ENCODE data around the gene SBF2. TPM values are rescaled to one million over a fixed set of nuclear protein-coding genes. Genes with fewer than 3 reads are reported as not detected.

SBF2 gene
- total and polyA plus RNA-seq, 4 donors = 50.3 to 74.2 (median 61.3) TPM

DNA sequence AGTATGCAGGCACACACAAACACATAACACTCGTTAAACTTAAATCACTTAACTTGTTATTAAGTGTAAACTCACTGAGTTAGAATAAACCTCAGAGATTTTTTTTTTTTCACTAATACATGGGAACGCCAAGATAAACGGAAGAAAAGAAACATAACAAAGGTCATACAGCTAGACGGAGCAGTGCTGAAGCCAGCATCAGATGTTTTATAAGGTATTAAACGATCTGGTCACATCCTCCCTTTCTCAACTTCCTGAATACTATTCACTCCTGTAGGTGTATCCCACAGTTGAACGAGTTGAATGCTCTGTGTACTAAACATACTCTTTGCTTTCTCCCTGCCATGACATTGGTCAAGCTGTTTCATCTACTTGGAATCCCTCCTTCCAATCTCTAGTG lies 418.2 kb downstream of the SBF2 start:
- H3K9me3 ChIP-seq (ENCODE audit: control insufficient read depth, insufficient read depth, low read length) = peaks cover 5% of the 10 kb centered on the region
- 58% methylated on average over 1 of the region's 6 CpGs for WGBS (ENCODE audit: insufficient coverage)

DNA sequence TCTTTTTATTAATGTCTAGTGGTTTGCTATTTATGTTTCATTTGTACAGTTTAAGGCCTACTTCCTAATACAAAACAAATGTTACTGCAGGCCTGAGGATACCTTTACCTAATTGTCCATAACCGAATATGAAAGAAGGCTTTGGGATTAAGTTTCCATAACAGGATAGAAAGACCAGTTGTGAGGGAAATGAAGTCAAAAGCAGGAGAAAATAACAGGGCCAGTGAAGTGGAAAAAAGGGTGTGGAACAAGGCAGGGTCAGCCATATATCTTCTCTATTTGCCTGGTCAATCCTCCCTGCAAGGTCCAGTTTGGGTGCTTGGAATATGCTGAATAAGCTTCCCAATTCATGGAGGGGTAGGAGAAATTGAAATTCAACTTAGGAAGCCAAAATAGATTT lies 418.6 kb downstream of the SBF2 start:
- peak in 1 of 6 donors; percentile 17 for DNase-seq (ENCODE audit: low read depth in 4 of 6, low spot score in 6 of 6)
- H3K4me3 ChIP-seq (ENCODE audit: low read depth, low read length) = no peak overlapping the region
- peaks cover 5% of the 10 kb centered on the region for H3K9me3 ChIP-seq (ENCODE audit: control insufficient read depth, insufficient read depth, low read length)
- H3K27ac ChIP-seq (ENCODE audit: low read depth, low read length) = no peak overlapping the region
- H3K27me3 ChIP-seq (ENCODE audit: control insufficient read depth, insufficient read depth, low read length) = no peaks in the 10 kb centered on the region
- WGBS (ENCODE audit: insufficient coverage) = 80% methylated on average over 1 of the region's 1 CpG
- no peaks in the 10 kb centered on the region for H3K36me3 ChIP-seq (ENCODE audit: control insufficient read depth, insufficient read depth, low read length)
- H3K4me1 ChIP-seq (ENCODE audit: control insufficient read depth, insufficient read depth, low read length) = no peaks in the 10 kb centered on the region

More for the DNA sequence above, 418.2 kb downstream of the SBF2 start:
- Histone ChIP-seq H3K4me3 (ENCODE audit: low read depth, low read length) (no peak overlapping the region), H3K27me3 (ENCODE audit: control insufficient read depth, insufficient read depth, low read length) (no peaks in the 10 kb centered on the region), H3K36me3 (ENCODE audit: control insufficient read depth, insufficient read depth, low read length) (no peaks in the 10 kb centered on the region), H3K4me1 (ENCODE audit: control insufficient read depth, insufficient read depth, low read length) (no peaks in the 10 kb centered on the region), H3K27ac (ENCODE audit: low read depth, low read length) (no peak overlapping the region)
- DNase-seq (ENCODE audit: low read depth in 4 of 6, low spot score in 6 of 6) = no peak

DNA sequence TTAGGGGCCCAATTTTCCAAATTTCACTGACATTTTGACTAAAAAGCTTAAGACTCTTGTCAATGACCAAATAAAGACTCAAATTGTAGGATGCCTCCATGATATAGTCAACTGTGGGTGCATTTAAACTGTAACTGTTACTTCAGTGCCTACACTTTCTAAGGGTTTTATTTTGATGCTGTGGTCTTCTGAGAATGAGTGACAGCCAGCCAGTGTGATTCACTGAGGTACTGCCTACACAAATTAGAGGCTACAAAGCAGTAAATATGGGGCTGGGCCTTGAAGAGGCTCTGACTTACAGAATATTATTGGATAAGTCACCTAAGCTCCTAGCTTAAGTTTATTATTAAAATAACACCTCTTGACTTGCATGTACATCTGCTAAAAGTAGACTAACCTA lies 419.6 kb downstream of the SBF2 start:
- no peaks in the 10 kb centered on the region for H3K27me3 ChIP-seq (ENCODE audit: control insufficient read depth, insufficient read depth, low read length)
- no peak overlapping the region for H3K27ac ChIP-seq (ENCODE audit: low read depth, low read length)
- H3K4me1 ChIP-seq (ENCODE audit: control insufficient read depth, insufficient read depth, low read length) = no peaks in the 10 kb centered on the region
- H3K4me3 ChIP-seq (ENCODE audit: low read depth, low read length) = no peak overlapping the region
- DNase-seq (ENCODE audit: low read depth in 4 of 6, low spot score in 6 of 6) = no peak
- peaks cover 5% of the 10 kb centered on the region for H3K9me3 ChIP-seq (ENCODE audit: control insufficient read depth, insufficient read depth, low read length)
- no peaks in the 10 kb centered on the region for H3K36me3 ChIP-seq (ENCODE audit: control insufficient read depth, insufficient read depth, low read length)

DNA sequence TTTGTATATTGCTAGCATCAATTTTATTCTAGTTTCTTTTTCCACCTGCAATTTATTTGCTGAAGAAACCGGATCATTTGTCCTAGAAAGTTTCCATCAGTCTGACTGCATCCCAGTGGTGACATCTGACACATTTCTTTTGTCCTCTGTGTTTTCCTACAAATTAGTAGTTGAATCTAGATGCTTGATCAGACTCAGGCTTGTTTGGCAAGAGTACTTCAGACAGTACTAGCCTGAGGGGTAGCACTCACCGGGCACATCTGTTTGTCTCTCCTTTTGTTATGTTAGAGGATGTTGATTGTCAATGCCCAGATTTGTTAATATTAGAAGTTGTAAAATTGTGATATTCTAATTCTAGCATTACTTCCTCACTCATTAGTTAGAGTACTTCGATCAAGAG lies 425.4 kb downstream of the SBF2 start:
- DNase-seq (ENCODE audit: low read depth in 4 of 6, low spot score in 6 of 6) = no peak
- no peak overlapping the region for H3K27ac ChIP-seq (ENCODE audit: low read depth, low read length)
- WGBS (ENCODE audit: insufficient coverage) = 71% methylated on average over 1 of the region's 3 CpGs
- no peaks in the 10 kb centered on the region for H3K4me1 ChIP-seq (ENCODE audit: control insufficient read depth, insufficient read depth, low read length)
- no peaks in the 10 kb centered on the region for H3K36me3 ChIP-seq (ENCODE audit: control insufficient read depth, insufficient read depth, low read length)
- no peaks in the 10 kb centered on the region for H3K27me3 ChIP-seq (ENCODE audit: control insufficient read depth, insufficient read depth, low read length)
- peaks cover 7% of the 10 kb centered on the region for H3K9me3 ChIP-seq (ENCODE audit: control insufficient read depth, insufficient read depth, low read length)
- no peak overlapping the region for H3K4me3 ChIP-seq (ENCODE audit: low read depth, low read length)

DNA sequence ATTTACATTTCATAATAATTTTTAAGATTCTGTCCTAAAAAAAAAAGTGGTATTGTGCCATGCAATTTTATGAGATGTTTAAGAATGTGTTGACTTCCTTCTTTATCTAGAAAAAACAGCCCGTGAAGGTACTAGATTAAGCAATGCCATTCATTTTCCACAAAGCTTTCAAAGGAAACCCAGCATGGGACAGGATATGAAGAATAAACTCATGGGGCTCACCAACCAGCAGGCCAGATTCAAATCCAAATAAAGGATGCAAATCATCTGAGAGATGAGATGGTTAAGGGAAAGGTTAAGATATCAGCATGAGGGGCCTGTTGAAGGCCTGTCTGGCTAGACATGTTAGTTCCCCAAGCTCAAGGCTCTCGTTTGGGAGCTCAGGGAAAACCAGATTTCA lies 431.0 kb downstream of the SBF2 start:
- H3K36me3 ChIP-seq (ENCODE audit: control insufficient read depth, insufficient read depth, low read length) = no peaks in the 10 kb centered on the region
- WGBS (ENCODE audit: insufficient coverage) = 71% methylated on average over 1 of the region's 2 CpGs

DNA sequence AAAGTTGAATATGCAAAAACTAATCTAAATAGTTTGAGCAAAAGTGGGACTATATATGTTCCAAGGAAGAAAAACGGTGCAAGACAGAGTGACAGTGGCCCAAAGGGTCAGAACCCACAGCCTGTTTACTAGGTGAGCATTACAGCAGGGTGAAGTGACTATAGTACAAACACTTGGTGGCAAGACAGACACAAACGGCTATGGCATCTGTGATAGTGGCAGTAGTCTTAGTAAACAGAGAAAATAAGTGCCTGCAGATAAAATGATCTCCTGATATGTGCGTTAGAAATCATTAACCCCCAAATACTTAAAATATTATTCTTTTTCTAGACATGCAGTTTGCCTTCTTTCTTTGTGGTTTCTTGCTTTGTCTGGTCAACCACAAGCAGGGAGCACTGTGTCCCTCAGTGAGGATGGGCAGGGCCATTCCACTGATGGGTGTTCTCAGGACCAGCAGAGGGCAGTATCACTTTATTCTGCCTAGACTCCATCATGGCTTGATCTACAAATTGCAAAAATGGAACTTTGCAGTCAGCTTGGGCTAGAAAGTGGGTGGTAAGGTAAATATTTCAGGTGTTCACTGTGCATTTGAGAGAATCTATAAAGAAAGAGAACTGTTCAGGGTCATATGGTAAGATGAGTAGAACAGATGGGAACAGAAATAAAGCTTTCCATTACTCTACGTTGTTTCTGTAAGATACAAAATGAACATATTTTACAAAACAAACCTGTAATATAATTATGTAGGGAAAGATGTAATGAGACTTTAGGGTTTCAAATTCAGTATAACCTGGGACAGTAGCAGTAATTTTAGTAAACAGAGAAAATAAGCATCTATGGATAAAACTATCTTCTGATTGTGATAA lies 431.9 kb downstream of the SBF2 start:
- Histone ChIP-seq H3K36me3 (ENCODE audit: control insufficient read depth, insufficient read depth, low read length) (no peaks in the 10 kb centered on the region), H3K4me1 (ENCODE audit: control insufficient read depth, insufficient read depth, low read length) (no peaks in the 10 kb centered on the region), H3K27ac (ENCODE audit: low read depth, low read length) (no peak overlapping the region), H3K27me3 (ENCODE audit: control insufficient read depth, insufficient read depth, low read length) (no peaks in the 10 kb centered on the region), H3K9me3 (ENCODE audit: control insufficient read depth, insufficient read depth, low read length) (peaks cover 2% of the 10 kb centered on the region), H3K4me3 (ENCODE audit: low read depth, low read length) (no peak overlapping the region)
- DNase-seq (ENCODE audit: low read depth in 4 of 6, low spot score in 6 of 6) = peak in 4 of 6 donors; percentile 28 to 65 (median 46)
- 85% methylated on average over 1 of the region's 4 CpGs for WGBS (ENCODE audit: insufficient coverage)

More for the DNA sequence above, 431.0 kb downstream of the SBF2 start:
- no peak for DNase-seq (ENCODE audit: low read depth in 4 of 6, low spot score in 6 of 6)
- no peaks in the 10 kb centered on the region for H3K27me3 ChIP-seq (ENCODE audit: control insufficient read depth, insufficient read depth, low read length)
- no peak overlapping the region for H3K4me3 ChIP-seq (ENCODE audit: low read depth, low read length)
- no peaks in the 10 kb centered on the region for H3K4me1 ChIP-seq (ENCODE audit: control insufficient read depth, insufficient read depth, low read length)
- no peak overlapping the region for H3K27ac ChIP-seq (ENCODE audit: low read depth, low read length)
- H3K9me3 ChIP-seq (ENCODE audit: control insufficient read depth, insufficient read depth, low read length) = peaks cover 2% of the 10 kb centered on the region

DNA sequence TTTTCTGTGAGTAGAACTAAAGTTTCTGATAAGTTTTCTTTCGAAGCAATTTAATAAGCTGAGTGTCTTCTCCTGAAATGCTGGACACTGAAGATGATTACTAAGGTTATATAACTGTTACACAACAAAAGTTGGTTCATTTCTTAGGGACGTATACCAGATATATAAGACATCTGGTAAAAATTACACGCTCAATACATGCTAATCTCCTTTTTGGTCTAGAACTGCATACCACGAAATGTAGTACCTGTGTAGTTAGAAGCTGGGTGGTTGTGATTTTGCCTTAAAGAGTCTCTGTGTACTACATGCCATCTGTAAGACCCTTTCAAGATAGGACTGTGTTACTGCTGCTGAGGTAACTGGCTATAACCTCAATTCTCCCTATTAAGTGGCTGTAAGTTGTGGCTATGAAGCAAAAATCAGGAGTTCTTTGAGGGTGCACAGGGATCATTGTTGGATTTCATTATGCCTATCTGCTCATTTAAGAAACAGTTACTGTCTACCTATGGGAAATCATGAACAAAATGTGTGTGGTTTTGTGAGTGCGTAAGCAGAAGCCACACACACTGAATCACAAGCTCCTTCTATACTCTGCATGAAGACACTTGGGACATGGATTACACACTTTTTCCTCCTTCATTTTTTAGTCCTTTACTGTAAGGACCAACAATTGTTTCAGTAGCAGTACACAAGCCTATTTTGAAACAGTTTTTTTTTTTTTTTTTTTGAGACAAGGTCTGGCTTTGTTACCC lies 434.3 kb downstream of the SBF2 start:
- no peak overlapping the region for H3K4me3 ChIP-seq (ENCODE audit: low read depth, low read length)
- DNase-seq (ENCODE audit: low read depth in 4 of 6, low spot score in 6 of 6) = peak in 1 of 6 donors; percentile 44
- no peaks in the 10 kb centered on the region for H3K4me1 ChIP-seq (ENCODE audit: control insufficient read depth, insufficient read depth, low read length)
- no peak overlapping the region for H3K27ac ChIP-seq (ENCODE audit: low read depth, low read length)
- H3K36me3 ChIP-seq (ENCODE audit: control insufficient read depth, insufficient read depth, low read length) = no peaks in the 10 kb centered on the region
- no CpG with 5 or more reads among the region's 5 CpGs for WGBS (ENCODE audit: insufficient coverage)
- no peaks in the 10 kb centered on the region for H3K27me3 ChIP-seq (ENCODE audit: control insufficient read depth, insufficient read depth, low read length)
- no peaks in the 10 kb centered on the region for H3K9me3 ChIP-seq (ENCODE audit: control insufficient read depth, insufficient read depth, low read length)

DNA sequence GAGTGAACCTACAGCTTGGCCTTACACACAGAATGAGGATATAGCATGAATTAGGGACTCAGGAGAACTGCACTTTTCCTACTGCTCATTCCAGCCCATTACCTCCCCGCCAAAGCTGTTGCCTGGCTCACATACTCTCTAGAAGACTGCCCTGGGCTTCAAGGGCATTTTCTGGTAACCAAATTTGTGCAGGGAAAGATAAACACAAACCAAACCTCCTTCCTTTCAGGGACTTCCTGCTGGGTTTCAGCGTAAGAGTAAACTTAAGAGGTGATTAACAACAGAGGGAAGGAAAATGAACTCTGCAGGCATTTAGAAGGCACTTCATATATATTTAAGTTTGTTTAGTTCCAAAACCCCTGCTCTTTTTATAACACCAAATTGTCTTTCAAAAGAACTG lies 435.2 kb downstream of the SBF2 start:
- no peak overlapping the region for H3K27ac ChIP-seq (ENCODE audit: low read depth, low read length)
- DNase-seq (ENCODE audit: low read depth in 4 of 6, low spot score in 6 of 6) = peak in 2 of 6 donors; percentile 10 to 33

DNA sequence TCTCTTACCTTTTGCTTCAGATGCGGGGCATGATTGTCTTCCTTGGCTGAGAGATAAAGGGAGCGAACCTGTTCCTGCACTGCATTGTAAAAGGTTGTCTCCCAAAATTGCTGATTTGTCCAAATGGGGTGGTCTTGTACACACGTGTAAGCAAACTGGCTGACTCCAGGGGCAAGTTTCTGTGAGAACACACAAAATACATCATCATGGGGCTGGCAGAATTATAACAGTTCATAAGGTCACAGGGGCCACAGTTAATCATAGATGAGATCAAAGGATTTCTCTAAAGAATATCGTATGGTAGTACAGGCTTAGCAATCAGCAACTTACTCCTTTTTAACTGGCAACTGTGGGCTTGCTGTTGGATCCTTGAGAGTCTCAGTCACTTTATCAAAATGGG lies 435.8 kb downstream of the SBF2 start:
- Histone ChIP-seq H3K4me1 (ENCODE audit: control insufficient read depth, insufficient read depth, low read length) (no peaks in the 10 kb centered on the region), H3K9me3 (ENCODE audit: control insufficient read depth, insufficient read depth, low read length) (no peaks in the 10 kb centered on the region), H3K27ac (ENCODE audit: low read depth, low read length) (no peak overlapping the region), H3K4me3 (ENCODE audit: low read depth, low read length) (no peak overlapping the region), H3K27me3 (ENCODE audit: control insufficient read depth, insufficient read depth, low read length) (no peaks in the 10 kb centered on the region), H3K36me3 (ENCODE audit: control insufficient read depth, insufficient read depth, low read length) (no peaks in the 10 kb centered on the region)
- no CpG with 5 or more reads among the region's 4 CpGs for WGBS (ENCODE audit: insufficient coverage)
- no peak for DNase-seq (ENCODE audit: low read depth in 4 of 6, low spot score in 6 of 6)

More for the DNA sequence above, 435.2 kb downstream of the SBF2 start:
- no peaks in the 10 kb centered on the region for H3K9me3 ChIP-seq (ENCODE audit: control insufficient read depth, insufficient read depth, low read length)
- no peaks in the 10 kb centered on the region for H3K27me3 ChIP-seq (ENCODE audit: control insufficient read depth, insufficient read depth, low read length)
- no peaks in the 10 kb centered on the region for H3K4me1 ChIP-seq (ENCODE audit: control insufficient read depth, insufficient read depth, low read length)
- H3K4me3 ChIP-seq (ENCODE audit: low read depth, low read length) = no peak overlapping the region
- H3K36me3 ChIP-seq (ENCODE audit: control insufficient read depth, insufficient read depth, low read length) = no peaks in the 10 kb centered on the region
- 86% methylated on average over 1 of the region's 2 CpGs for WGBS (ENCODE audit: insufficient coverage)

All from spinal cord (tissue), 10 donors.